Fibroblast of skin of back (primary cell): ENCODE results near the gene ANGPTL4.
"Not testable (repeated sequence)": the region's sequence is repeated elsewhere in the genome, so short reads cannot be mapped to it uniquely, and the experiment has no call there.

ENCODE experiments used
- DNase-seq: peaks from one replicate; pipeline ENCODE4 v3.0.0-alpha.2; 2013

Gene ANGPTL4

DNA sequence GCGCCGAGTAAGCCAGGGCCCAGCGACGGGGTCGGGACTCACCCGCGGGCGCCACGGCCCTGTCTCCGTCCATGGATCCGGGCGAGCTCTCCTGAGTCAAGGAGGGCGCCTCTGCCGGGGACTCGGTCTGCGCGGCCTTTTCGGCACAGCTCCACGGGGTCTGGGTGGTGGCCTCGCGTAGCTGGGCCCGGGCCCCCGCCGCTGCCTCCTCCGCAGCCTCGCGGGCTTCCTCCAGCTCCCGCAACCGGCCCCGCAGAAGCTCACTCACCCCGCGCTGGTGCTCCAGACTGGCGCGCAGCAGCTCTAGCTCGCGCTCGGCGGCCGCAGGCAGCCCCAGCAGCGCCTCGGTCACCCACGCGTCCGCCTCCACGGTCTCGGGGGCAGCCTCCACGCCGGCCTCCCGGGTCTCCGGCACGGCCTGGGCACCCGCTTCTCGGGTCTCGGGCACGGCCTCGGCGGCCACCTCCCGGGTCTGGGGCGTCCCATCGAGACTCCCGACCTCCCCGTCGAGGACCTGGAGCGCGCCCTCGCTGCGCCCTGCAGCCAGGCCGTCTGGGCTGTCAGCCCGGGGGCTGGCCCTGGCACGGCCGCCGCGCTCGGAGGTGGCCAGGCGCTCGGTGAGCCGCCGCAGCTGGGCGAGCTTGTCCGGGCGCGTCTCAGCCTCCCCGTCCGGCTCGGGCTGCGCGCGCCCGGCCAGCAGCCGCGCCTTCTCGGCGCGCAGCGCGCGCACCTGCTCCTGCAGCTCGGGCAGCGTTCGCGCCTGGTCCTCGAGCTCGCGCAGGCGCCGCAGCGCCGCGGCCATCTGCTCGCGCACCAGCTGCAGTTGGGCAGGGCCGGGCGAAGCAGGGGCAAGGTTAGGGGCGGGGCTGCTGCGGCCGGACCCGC, 29.3 kb upstream of the ANGPTL4 start:
- peak; percentile 43 for DNase-seq

- no peak for DNase-seq
Measured at GRCh38 chr19:8335343-8336071, 28.4 kb upstream of the ANGPTL4 start.

- no peak for DNase-seq
Measured at GRCh38 chr19:8336072-8336569, 27.8 kb upstream of the ANGPTL4 start.

DNA sequence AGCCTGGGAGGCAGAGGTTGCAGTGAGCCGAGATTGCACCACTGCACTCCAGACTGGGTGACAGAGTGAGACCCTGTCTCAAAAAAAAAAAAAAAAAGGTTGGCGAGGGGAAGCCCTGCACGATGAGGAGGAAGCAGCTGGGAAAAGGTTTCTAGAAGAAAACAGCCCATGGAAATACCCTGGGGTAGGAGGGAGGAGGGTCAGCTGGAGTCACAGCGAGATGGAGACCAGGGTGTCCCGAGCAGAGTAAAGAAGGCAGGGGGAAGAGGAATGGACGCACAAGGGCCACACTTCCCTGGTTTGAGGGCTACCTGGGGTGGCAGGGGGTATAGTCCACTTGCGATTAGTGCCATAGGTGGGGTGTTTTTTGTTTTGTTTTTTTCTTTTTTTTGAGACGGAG, 27.3 kb upstream of the ANGPTL4 start:
- no peak for DNase-seq

- no peak for DNase-seq
Measured at GRCh38 chr19:8337728-8338127, 26.2 kb upstream of the ANGPTL4 start.

- DNase-seq: no peak
Measured at GRCh38 chr19:8338835-8339234, 25.1 kb upstream of the ANGPTL4 start.

DNA sequence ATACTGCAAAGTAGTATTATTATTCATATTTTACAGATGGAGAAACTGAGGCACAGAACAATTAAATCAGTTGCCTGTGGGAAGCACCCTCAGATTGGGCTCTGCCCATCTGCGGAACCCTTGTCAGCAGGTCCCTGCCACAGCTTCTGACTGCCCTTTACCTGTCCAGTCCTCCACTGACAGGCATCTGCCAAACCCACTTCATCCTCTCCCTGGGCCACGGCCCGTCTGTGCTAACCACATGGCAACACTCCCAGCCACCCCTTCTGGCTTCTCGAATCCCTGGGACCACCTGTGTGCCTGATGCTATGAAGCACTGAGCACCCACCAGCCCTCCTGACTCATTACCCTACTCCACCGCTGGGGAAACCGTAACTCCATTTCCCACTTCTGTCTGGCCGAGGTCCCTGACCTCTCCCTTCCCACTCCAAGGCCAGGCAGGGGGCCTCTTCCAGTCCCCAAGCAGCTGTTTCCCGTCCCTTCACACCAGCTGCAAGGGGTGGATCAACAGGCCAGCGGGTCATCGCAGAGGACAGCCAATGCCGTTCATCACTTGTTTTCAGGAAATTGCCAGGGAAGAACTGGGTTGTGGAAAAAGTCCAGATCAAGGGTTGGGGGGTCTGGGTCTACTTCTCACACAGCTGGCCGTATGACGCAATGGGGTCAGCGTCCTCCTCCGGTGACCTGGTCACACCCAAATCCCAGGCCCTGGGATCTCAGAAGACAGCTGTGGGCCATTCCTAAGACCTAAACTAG, 23.4 kb upstream of the ANGPTL4 start:
- no peak for DNase-seq

- not testable (repeated sequence) for DNase-seq
Measured at GRCh38 chr19:8341504-8341903, 22.5 kb upstream of the ANGPTL4 start.

- DNase-seq: no peak
Measured at GRCh38 chr19:8342316-8342683, 21.7 kb upstream of the ANGPTL4 start.

GRCh38 chr19:8342684-8343482, 21.1 kb upstream of the ANGPTL4 start, which contains the start of gene KANK3:
KANK3 (minus strand) TSS chr19:8343262; CDS start chr19:8337828, 5,434 bp downstream.
- DNase-seq: peak; percentile 95

DNA sequence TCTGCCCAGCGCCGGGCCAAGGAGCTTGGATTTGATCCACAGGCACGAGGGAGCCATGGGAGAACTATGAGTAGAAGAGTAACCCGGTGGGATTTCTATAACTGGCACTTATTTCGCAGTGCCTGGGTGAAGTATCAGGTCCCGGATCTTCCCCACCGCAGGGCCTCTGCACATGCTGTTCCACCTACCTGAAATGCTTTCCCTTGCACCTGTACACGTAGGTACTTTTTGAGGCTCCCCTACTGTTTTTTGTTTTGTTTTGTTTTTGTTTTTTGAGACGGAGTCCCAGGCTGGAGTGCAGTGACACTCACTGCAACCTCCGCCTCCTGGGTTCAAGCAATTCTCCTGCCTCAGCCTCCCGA, 20.5 kb upstream of the ANGPTL4 start:
- no peak for DNase-seq

DNA sequence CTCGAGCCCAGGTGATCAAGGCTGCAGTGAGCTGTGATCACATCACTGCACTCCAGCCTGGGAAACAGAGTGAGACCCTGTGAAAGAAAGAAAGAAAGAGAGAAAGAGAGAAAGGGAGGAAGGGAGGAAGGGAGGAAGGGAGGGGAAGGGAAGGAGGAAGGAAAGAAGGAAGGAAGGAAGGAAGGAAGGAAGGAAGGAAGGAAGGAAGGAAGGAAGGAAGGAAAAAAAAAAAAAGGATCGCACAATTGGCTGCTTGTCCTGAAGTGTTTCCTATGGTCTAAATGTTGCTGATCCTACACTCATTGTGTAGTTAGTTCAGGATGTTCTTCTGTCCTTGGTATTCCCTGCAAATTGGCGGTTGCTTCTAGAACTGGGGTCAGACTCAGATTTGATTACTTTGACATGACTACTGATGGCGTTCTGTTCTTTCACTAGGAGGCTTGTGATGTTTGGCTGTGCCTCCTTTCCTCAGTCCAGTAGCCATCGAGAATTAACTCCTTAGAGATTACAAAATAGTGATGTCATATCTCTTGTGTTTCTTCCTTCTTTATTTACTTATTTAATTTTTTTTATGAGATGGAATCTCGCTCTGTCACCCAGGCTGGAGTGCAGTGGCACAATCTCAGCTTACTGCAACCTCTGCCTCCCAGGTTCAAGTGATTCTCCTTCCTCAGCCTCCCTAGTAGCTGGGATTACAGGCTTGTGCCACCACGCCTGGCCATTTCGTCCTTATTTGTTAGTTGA, 14.2 kb upstream of the ANGPTL4 start:
- DNase-seq: peak; percentile 18

- peak; percentile 70 for DNase-seq
Measured at GRCh38 chr19:8352134-8352827, 11.7 kb upstream of the ANGPTL4 start.

DNA sequence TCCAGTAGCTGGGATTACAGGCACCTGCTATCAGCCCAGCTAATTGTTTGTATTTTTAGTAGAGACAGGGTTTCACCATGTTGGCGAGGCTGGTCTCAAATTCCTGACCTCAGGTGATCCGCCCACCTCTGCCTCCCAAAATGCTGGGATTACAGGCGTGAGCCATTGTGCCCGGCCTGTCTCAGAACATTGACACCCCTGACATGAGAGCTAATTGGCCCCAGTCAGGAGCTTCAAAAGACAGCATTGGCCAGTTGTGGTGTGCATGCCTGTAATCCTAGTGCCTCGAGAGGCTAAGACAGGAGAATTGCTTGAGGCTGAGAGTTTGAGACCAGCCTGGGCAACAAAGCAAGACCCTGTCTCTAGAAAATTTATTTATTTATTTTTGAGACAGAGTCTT, 11.1 kb upstream of the ANGPTL4 start:
- DNase-seq: not testable (repeated sequence)

DNA sequence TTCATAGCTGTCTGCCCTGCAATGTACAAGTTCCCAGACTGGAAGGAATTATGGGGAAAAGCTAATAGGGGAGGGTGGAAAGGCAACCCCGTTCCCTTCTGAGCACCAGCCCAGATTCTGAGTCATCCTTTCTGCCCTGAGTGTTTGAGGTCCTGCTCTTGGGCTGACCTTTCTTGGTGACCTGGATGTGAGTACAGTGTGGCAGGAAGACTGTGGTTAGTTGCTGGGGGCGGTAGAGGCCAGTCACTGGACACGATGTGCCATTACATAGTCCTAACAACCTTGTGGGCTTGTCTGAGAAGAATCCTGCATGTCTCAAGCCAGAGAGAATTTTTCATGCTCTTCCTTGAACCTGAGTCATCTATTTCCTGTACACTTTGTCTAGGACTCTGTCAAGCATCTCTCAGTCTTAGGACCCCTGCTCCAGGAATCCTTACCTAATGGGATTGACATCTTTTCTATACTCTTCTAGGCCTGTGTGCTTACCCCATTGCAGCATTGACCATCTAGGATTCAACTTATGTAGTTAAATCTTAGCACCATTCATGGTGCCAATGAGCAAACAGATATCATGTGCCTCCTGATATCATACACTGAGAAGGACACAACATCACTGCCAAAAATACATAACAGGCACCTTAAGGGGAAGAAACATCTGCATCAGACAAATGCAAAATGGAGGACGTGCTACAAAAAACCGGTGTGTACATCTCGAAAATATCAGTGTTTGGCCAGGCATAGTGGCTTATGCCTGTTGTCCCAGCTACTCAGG, 8.1 kb upstream of the ANGPTL4 start:
- peak; percentile 95 for DNase-seq

DNA sequence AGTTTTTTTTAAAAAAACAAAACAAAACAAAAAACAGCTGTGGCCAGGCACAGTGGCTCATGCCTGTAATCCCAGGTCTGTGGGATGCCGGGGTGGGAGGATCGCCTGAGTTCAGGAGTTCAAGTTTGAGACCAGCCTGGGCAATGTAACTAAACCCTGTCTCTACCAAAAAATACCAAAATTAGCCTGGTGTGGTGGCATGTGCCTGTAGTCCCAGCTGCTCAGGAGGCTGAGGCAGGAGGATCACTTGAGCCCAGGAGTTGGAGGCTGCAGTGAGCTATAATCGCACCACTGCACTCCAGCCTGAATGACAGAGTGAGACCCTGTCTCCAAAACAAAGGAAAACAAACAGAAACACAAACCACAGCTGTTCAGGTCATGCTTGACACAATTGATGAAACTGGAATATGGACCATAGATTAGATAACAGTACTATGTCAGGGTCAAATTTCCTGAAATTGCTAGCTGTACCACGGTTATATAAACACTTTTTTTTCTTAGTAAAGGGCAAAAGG, 6.9 kb upstream of the ANGPTL4 start:
- peak; percentile 27 for DNase-seq

DNA sequence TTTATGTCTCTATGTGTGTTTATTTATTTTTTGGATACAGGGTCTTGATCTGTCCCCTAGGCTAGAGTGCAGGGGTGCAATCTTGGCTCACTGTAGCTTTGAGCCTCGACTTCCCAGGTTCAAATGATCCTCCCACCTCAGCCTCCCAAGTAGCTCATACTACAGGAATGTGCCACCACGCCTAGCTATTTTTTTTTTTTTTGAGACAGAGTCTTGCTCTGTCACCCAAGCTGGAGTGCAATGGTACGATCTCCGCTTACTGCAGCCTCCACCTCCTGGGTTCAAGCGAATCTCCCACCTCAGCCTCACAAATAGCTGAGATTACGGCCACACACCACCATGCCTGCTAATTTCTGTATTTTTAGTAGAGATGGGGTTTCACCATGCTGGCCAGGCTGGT, 5.0 kb upstream of the ANGPTL4 start:
- DNase-seq: no peak

GRCh38 chr19:8360196-8360595, 3.8 kb upstream of the ANGPTL4 start:
- DNase-seq: no peak

GRCh38 chr19:8361921-8362793, 1.8 kb upstream of the ANGPTL4 start:
- peak; percentile 99 for DNase-seq
